Psoas muscle (tissue), 8 donors: ENCODE measurements around the gene UQCRFS1. TPM values are rescaled to one million over a fixed set of nuclear protein-coding genes. Genes with fewer than 3 reads are reported as not detected.
A peak's percentile ranks its signal among the peaks of the same experiment; 100 is the strongest.

ENCODE experiments used
- ATAC-seq, 4 donors: fragments of 200-7000 bp; cut with Tn5 transposase; one replicate each; pipeline ENCODE4 v1.9.1; 2020; ENCODE audit warnings: moderate library complexity in 3 of 4, mild to moderate bottlenecking in 2 of 4
- DNase-seq, 2 donors: peaks; one replicate each; pipeline ENCODE4 v3.0.0-alpha.2; 2020
- H3K27ac ChIP-seq: fragments of 200-600 bp; one replicate; pipeline ENCODE4 v1.8.0; 2022
- H3K27me3 ChIP-seq, 3 donors: fragments of 200-600 bp in 1 of 3; one replicate each; pipeline versions ENCODE4 v1.6.1 to v1.8.0; 2013 to 2022; ENCODE audit warnings: low read length in 2 of 3, mild to moderate bottlenecking in 2 of 3, moderate library complexity in 1 of 3; ENCODE audit not compliant: insufficient read depth in 3 of 3
- H3K36me3 ChIP-seq, 2 donors: fragments of 200-600 bp in 1 of 2; one replicate each; pipeline versions ENCODE4 v1.6.1 to v1.8.0; 2013 to 2022; ENCODE audit warnings: low read depth in 1 of 2, mild to moderate bottlenecking in 1 of 2, moderate library complexity in 1 of 2; ENCODE audit not compliant: insufficient read depth in 1 of 2
- H3K4me1 ChIP-seq: fragments of 200-600 bp; one replicate; pipeline ENCODE4 v1.8.0; 2022
- H3K4me3 ChIP-seq: fragments of 200-600 bp; one replicate; pipeline ENCODE4 v1.8.0; 2022; ENCODE audit warnings: mild to moderate bottlenecking
- H3K9me3 ChIP-seq: fragments of 200-600 bp; one replicate; pipeline ENCODE4 v1.8.0; 2022
- whole genome bisulfite sequencing, 3 donors: extraction: QIAGEN DNeasy Blood & Tissue Kit; methylation state at CpG; one replicate each; pipeline versions ENCODE4 v1.1.6 to v1.1.7; 2013; 5-methylcytosine and 5-hydroxymethylcytosine counted together
- intact Hi-C, 2 donors: fragments of 100-400 bp; cut with DNase I; formaldehyde crosslinking; loops; one replicate each; pipeline versions ENCODE4 v1.11.0 to v1.14.2; 2022
- polyA plus RNA-seq, 3 donors: library from polyadenylated mRNA; stranded (reverse); fragments of 200-250 nt; gene quantifications; one replicate each; pipeline ENCODE4 v1.2.3, GENCODE V29; 2013
- total RNA-seq, 4 donors: library from RNA; stranded (reverse); fragmentation: NEBNext Ultra II Directional in 2 of 4; extraction: Animal tissue kit (Norgen Biotek cat#: 25700) in 2 of 4; gene quantifications; one replicate each; pipeline versions ENCODE4 v1.2.1 to v1.2.4, GENCODE V29; 2021 to 2023
- TF ChIP-seq, protein P1 (sequence below): fragments of 200-600 bp; IDR thresholded peaks from one replicate; pipeline ENCODE4 v1.8.0; 2022; ENCODE audit warnings: antibody characterized with exemption
- donor health status: healthy with polysubstance abuse.
- donor health status: DM: no; HTN: no; CAD: no; lungs with moderate emphysema.
- donor health status: Bipolar disorder and iron deficiency.
- donor health status: healthy.
- donor health status: DM: yes; HTN: yes; CAD: no.
- donor health status: DM: no; HTN: no; CAD: no.
- donor health status: DM: no; HTN: no; CAD: no.
- donor health status: DM: yes; HTN: yes; CAD: no.

The UQCRFS1 gene
- total and polyA plus RNA-seq, 7 donors: 102 to 208 (median 108) TPM

DNA sequence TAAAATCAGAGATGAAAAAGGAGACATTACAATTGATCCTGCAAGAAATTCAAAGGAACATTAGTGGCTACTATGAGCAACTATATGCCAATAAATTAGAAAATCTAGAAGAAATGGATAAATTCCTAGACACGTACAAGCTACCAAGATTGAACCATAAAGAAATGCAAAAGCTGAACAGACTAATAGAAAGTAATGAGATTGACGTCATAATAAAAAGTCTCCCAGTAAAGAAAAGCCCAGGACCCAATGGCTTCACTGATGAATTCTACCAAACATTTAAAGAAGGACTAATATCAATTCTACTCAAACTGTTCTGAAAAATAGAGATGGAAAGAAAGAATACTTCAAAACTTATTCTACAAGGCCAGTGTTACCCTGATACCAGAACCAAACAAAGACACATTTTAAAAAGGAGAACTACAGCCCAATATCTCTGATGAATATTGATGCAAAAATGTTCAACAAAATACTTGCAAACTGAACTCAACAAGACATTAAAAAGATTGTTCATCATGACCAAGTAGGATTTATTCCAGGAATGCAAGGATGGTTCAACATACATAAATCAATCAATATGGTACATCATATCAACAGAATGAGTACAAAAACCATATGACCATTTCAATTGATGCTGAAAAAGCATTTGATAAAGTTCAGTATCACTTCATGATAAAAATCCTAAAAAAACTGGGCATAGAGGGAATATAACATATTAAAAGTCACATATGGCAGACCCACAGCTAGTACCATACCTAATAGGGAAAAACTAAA, 35.8 kb downstream of the UQCRFS1 start:
- ATAC-seq: no peak
- Histone ChIP-seq H3K27me3 (no peaks in the 10 kb centered on the region), H3K4me3 (no peak overlapping the region), H3K9me3 (peaks cover 35% of the 10 kb centered on the region), H3K36me3 (no peaks in the 10 kb centered on the region), H3K4me1 (no peaks in the 10 kb centered on the region), H3K27ac (no peak overlapping the region)
- WGBS, 3 donors: 77 to 79% (median 77%) methylated on average over 2 of the region's 2 CpGs
- TF ChIP-seq, protein P1, sequence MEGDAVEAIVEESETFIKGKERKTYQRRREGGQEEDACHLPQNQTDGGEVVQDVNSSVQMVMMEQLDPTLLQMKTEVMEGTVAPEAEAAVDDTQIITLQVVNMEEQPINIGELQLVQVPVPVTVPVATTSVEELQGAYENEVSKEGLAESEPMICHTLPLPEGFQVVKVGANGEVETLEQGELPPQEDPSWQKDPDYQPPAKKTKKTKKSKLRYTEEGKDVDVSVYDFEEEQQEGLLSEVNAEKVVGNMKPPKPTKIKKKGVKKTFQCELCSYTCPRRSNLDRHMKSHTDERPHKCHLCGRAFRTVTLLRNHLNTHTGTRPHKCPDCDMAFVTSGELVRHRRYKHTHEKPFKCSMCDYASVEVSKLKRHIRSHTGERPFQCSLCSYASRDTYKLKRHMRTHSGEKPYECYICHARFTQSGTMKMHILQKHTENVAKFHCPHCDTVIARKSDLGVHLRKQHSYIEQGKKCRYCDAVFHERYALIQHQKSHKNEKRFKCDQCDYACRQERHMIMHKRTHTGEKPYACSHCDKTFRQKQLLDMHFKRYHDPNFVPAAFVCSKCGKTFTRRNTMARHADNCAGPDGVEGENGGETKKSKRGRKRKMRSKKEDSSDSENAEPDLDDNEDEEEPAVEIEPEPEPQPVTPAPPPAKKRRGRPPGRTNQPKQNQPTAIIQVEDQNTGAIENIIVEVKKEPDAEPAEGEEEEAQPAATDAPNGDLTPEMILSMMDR: no peak
- no peak for DNase-seq
- intact Hi-C loops: no loop called here

DNA sequence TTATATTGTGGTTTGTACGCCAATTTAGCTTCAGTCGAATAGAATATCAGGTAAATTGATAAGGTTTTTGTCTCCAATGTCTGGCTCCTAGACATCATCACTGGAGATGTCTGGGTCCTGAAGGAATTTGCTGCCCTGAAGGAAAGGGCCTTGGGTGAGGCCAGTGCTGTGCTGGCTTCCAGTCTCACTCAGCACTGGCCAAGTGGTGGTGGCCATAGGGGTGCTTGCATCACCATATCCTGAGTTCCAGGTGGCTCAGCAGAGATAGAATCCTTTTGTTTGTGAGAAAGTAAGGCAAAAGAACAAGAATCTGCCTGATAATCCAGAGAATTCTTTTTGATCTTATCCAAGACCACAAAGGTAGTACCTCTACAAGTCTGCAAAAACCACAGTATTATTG, 39.1 kb downstream of the UQCRFS1 start:
- no peak overlapping the region for H3K27ac ChIP-seq
- ATAC-seq (no peak), DNase-seq (no peak)
- 69 to 89% (median 71%) methylated on average over 2 of the region's 2 CpGs for WGBS, 3 donors
- peaks cover 4% of the 10 kb centered on the region for H3K4me1 ChIP-seq
- no peak overlapping the region for H3K4me3 ChIP-seq
- TF ChIP-seq, protein P1: no peak
- peaks cover 32% of the 10 kb centered on the region for H3K9me3 ChIP-seq
- H3K36me3 ChIP-seq: no peaks in the 10 kb centered on the region
- no peaks in the 10 kb centered on the region for H3K27me3 ChIP-seq
- intact Hi-C loops: no loop called here

DNA sequence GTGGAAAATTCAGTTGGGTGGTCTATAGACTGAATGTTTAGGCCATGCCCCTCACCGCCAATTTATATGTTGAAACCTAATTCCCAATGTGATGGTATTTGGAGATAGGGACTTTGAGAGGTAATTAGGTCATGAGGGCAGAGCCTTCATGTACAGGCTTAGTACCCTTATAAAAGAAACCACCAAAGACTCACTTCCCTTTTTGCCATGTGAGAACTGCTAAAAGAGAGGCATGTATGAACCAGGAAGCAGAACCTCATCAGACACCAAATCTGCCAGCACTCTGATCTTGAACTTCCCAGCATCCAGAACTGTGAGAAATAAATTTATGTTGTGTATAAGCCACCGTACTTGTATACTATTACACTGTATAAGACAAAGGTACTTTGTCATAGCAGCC, 40.6 kb downstream of the UQCRFS1 start:
- Histone ChIP-seq H3K27ac (no peak overlapping the region), H3K36me3 (no peaks in the 10 kb centered on the region), H3K27me3 (no peaks in the 10 kb centered on the region), H3K4me1 (peaks cover 4% of the 10 kb centered on the region), H3K9me3 (peaks cover 16% of the 10 kb centered on the region), H3K4me3 (no peak overlapping the region)
- TF ChIP-seq, protein P1: no peak
- DNase-seq: no peak
- 82 to 87% (median 86%) methylated on average over 2 of the region's 2 CpGs for WGBS, 3 donors
- intact Hi-C loops: no loop called here
- no peak for ATAC-seq

DNA sequence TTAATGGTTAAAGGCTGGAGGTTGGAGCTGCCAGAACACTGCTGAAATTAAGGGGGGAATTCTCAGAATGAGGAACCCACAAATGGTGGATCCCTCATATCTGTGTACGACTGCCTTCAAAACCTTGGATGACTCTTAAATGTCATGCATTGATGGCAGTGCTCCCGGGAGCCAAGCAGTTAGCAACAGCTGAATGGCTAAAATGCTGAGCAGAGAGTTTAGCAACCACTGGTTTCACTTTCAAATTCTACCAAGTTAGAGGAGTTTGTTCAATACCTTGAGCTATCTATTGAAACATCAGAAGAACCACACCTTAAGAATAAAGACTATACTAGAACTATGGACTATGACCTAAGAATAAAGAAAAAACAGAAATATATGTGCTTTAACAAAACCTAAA, 41.4 kb downstream of the UQCRFS1 start:
- TF ChIP-seq, protein P1: no peak
- no peak overlapping the region for H3K4me3 ChIP-seq
- no peak for DNase-seq
- H3K27ac ChIP-seq: no peak overlapping the region
- peaks cover 8% of the 10 kb centered on the region for H3K9me3 ChIP-seq
- peak in 3 of 4 donors; percentile 68 to 77 (median 71) for ATAC-seq
- peaks cover 4% of the 10 kb centered on the region for H3K4me1 ChIP-seq
- intact Hi-C loops: no loop called here
- 16 to 33% (median 25%) methylated on average over 2 of the region's 2 CpGs for WGBS, 3 donors
- H3K27me3 ChIP-seq: no peaks in the 10 kb centered on the region
- H3K36me3 ChIP-seq: no peaks in the 10 kb centered on the region

DNA sequence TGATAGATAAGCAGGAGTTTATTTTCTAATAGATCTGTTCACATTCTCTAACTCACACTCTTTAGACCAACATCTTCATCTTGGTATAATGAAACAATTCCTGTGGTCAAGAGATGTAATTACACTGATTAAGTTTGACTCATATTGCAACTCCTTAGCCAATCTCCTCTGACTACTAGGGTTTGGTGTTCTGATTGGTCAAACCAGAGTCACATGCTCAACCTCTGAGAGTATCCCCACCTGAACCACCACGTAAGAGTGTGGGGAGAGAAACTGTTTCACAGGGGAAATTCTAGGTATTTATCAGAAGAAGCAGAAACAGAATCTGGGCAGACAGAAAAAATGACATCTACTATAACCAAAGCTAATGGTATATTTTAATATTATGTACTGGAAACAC, 42.4 kb downstream of the UQCRFS1 start:
- 62 to 72% (median 69%) methylated on average over 1 of the region's 1 CpG for WGBS, 3 donors
- intact Hi-C loops: no loop called here
- ATAC-seq: no peak
- Histone ChIP-seq H3K36me3 (no peaks in the 10 kb centered on the region), H3K9me3 (no peaks in the 10 kb centered on the region), H3K27ac (no peak overlapping the region), H3K4me1 (peaks cover 4% of the 10 kb centered on the region), H3K27me3 (no peaks in the 10 kb centered on the region), H3K4me3 (no peak overlapping the region)
- TF ChIP-seq, protein P1: no peak
- no peak for DNase-seq
